Activated naive CD8-positive, alpha-beta T cell treated with anti-CD3 and anti-CD28 coated beads, Interleukin-2, amount 10 ng/mL, durations not matched to agents 7 days and 5 days (primary cell): Measurements from ENCODE around the gene APPL1. TPM values are rescaled to one million over a fixed set of nuclear protein-coding genes. Genes with fewer than 3 reads are reported as not detected.
"Not testable (repeated sequence)": the region's sequence is repeated elsewhere in the genome, so short reads cannot be mapped to it uniquely, and the experiment has no call there.

Experiments used
- ATAC-seq: fragments of 150-1000 bp; cut with Tn5 transposase; one replicate; pipeline ENCODE4 v1.10.0; 2021; ENCODE audit warnings: low read depth, moderate library complexity
- POLR2A ChIA-PET: fragments of 350-600 bp; sonication (Branson Sonifier 250); formaldehyde crosslinking; loops from one replicate; lab custom pipeline; 2021; ENCODE audit warnings: antibody characterized with exemption; lab: Charles Lee
- DNase-seq: peaks from one replicate; pipeline ENCODE4 v3.0.0; 2021
- H3K27ac Mint-ChIP-seq: one replicate; pipeline ENCODE4 v1.8.0; 2022; ENCODE audit warnings: mild to moderate bottlenecking, mixed read lengths
- H3K27me3 Mint-ChIP-seq: one replicate; pipeline ENCODE4 v1.8.0; 2022; ENCODE audit warnings: mild to moderate bottlenecking, moderate library complexity, mixed read lengths
- H3K36me3 Mint-ChIP-seq: one replicate; pipeline ENCODE4 v1.8.0; 2021; ENCODE audit warnings: mild to moderate bottlenecking, mixed read lengths
- H3K4me1 Mint-ChIP-seq: one replicate; pipeline ENCODE4 v1.8.0; 2021; ENCODE audit warnings: mixed read lengths
- H3K4me3 Mint-ChIP-seq: one replicate; pipeline ENCODE4 v1.8.0; 2022; ENCODE audit warnings: mild to moderate bottlenecking, moderate library complexity, mixed read lengths
- H3K9me3 Mint-ChIP-seq: one replicate; pipeline ENCODE4 v1.8.0; 2021; ENCODE audit warnings: mixed read lengths
- total RNA-seq, 2 experiments: library from RNA; stranded (reverse); gene quantifications; one replicate each; pipeline ENCODE4 v1.2.3, GENCODE V29; 2021

The APPL1 gene
- total RNA-seq, 2 experiments from 2014 or later, result 32.8 to 34.9 TPM

GRCh38 chr3:57287205-57287604 is 59.7 kb downstream of the APPL1 start:
- DNase-seq (no peak), ATAC-seq (no peak)
- Mint-ChIP-seq H3K4me1 (no peaks in the 10 kb centered on the region), H3K36me3 (no peaks in the 10 kb centered on the region), H3K27me3 (peaks cover 9% of the 10 kb centered on the region), H3K9me3 (no peaks in the 10 kb centered on the region), H3K27ac (no peak overlapping the region), H3K4me3 (no peak overlapping the region)
- POLR2A ChIA-PET, result no interaction called here

GRCh38 chr3:57288403-57288802 is 60.9 kb downstream of the APPL1 start:
- POLR2A ChIA-PET, result interaction anchor here (0.6 kb wide), 1 partner anchor 25 kb away, joined by 4 read pairs; no protein-coding TSS in a partner anchor
- H3K4me3 Mint-ChIP-seq, result no peak overlapping the region
- ATAC-seq (no peak), DNase-seq (no peak)
- H3K27me3 Mint-ChIP-seq, result peaks cover 9% of the 10 kb centered on the region
- H3K27ac Mint-ChIP-seq, result no peak overlapping the region
- no peaks in the 10 kb centered on the region for H3K36me3 Mint-ChIP-seq
- H3K9me3 Mint-ChIP-seq, result no peaks in the 10 kb centered on the region
- H3K4me1 Mint-ChIP-seq, result no peaks in the 10 kb centered on the region

- Mint-ChIP-seq H3K4me3 (no peak within 1 kb of the TSS), H3K4me1 (no peaks in the 10 kb centered on the region), H3K27ac (no peak within 1 kb of the TSS), H3K9me3 (no peaks in the 10 kb centered on the region), H3K27me3 (peaks cover 14% of the 10 kb centered on the region), H3K36me3 (no peaks in the 10 kb centered on the region)
- POLR2A ChIA-PET, result no interaction called here
- DNase-seq (no peak), ATAC-seq (no peak)
Observed at GRCh38 chr3:57292159-57292896, 64.8 kb downstream of the APPL1 start, which contains the start of gene ASB14. ASB14 (minus strand) TSS chr3:57292685; CDS start chr3:57292033, 652 bp downstream.

GRCh38 chr3:57292897-57293526 is 65.5 kb downstream of the APPL1 start:
- H3K36me3 Mint-ChIP-seq, result no peaks in the 10 kb centered on the region
- no peaks in the 10 kb centered on the region for H3K9me3 Mint-ChIP-seq
- POLR2A ChIA-PET, result no interaction called here
- no peak overlapping the region for H3K27ac Mint-ChIP-seq
- no peak for ATAC-seq
- no peak for DNase-seq
- peaks cover 14% of the 10 kb centered on the region for H3K27me3 Mint-ChIP-seq
- H3K4me1 Mint-ChIP-seq, result no peaks in the 10 kb centered on the region
- H3K4me3 Mint-ChIP-seq, result no peak overlapping the region

GRCh38 chr3:57298041-57298440 is 70.5 kb downstream of the APPL1 start:
- POLR2A ChIA-PET, result no interaction called here
- no peak for ATAC-seq

GRCh38 chr3:57303520-57303919 is 76.0 kb downstream of the APPL1 start:
- H3K4me3 Mint-ChIP-seq, DNase-seq, H3K27me3 Mint-ChIP-seq, H3K9me3 Mint-ChIP-seq, ATAC-seq, POLR2A ChIA-PET, H3K36me3 Mint-ChIP-seq, H3K27ac Mint-ChIP-seq, H3K4me1 Mint-ChIP-seq: not testable (repeated sequence)

More at GRCh38 chr3:57298041-57298440, 70.5 kb downstream of the APPL1 start:
- DNase-seq, result no peak
- H3K27me3 Mint-ChIP-seq, result peaks cover 7% of the 10 kb centered on the region
- no peaks in the 10 kb centered on the region for H3K9me3 Mint-ChIP-seq
- H3K4me1 Mint-ChIP-seq, result no peaks in the 10 kb centered on the region
- no peak overlapping the region for H3K27ac Mint-ChIP-seq
- no peak overlapping the region for H3K4me3 Mint-ChIP-seq
- no peaks in the 10 kb centered on the region for H3K36me3 Mint-ChIP-seq

GRCh38 chr3:57309769-57310360 is 82.3 kb downstream of the APPL1 start:
- no peak for DNase-seq
- Mint-ChIP-seq H3K27me3 (peaks cover 6% of the 10 kb centered on the region), H3K4me1 (no peaks in the 10 kb centered on the region), H3K27ac (no peak overlapping the region), H3K9me3 (no peaks in the 10 kb centered on the region), H3K36me3 (no peaks in the 10 kb centered on the region), H3K4me3 (no peak overlapping the region)
- POLR2A ChIA-PET, result no interaction called here
- no peak for ATAC-seq

- no peaks in the 10 kb centered on the region for H3K4me1 Mint-ChIP-seq
- no peak overlapping the region for H3K4me3 Mint-ChIP-seq
- H3K27ac Mint-ChIP-seq, result no peak overlapping the region
- no peaks in the 10 kb centered on the region for H3K36me3 Mint-ChIP-seq
- peaks cover 5% of the 10 kb centered on the region for H3K9me3 Mint-ChIP-seq
- POLR2A ChIA-PET, result no interaction called here
- DNase-seq (no peak), ATAC-seq (no peak)
- H3K27me3 Mint-ChIP-seq, result peaks cover 33% of the 10 kb centered on the region
Observed at GRCh38 chr3:57314204-57314603, 86.7 kb downstream of the APPL1 start.

Other genes starting within 250 kb of the APPL1 start
- not detected for gene SPATA12, start 167.1 kb upstream of the APPL1 start, total RNA-seq
- gene IL17RD, start 62.4 kb upstream of the APPL1 start, total RNA-seq, result not detected
- under 1 TPM in 1 of 2 experiments, not detected in 1; 0.50 TPM for gene HESX1, start 27.8 kb upstream of the APPL1 start, total RNA-seq
- gene ASB14, start 65.0 kb downstream of the APPL1 start, total RNA-seq, result not detected